C4-2B (cell line): ENCODE results near the gene PTPRU.

Source experiments
- CTCF ChIP-seq: fragments of 450-650 bp; conservative IDR thresholded peaks from 2 replicates; pipeline ENCODE4 v1.5.1; 2017; ENCODE audit warnings: mild to moderate bottlenecking
- ZFX ChIP-seq: fragments of 450-650 bp; IDR thresholded peaks from 2 replicates; pipeline ENCODE4 v1.6.1; 2017

GRCh38 chr1:29282924-29283803 is 46.8 kb downstream of the PTPRU start:
- TF ChIP-seq CTCF (no peak), ZFX (no peak)
